Gastrocnemius medialis (tissue), 4 donors: ENCODE measurements around the gene GPS1. TPM values are rescaled to one million over a fixed set of nuclear protein-coding genes. Genes with fewer than 3 reads are reported as not detected.

Experiments
- ATAC-seq, 2 donors: fragments of 150-250 bp; one replicate each; pipeline ENCODE4 v1.9.1; 2016
- DNase-seq, 2 donors: peaks; one replicate each; pipeline ENCODE4 v3.0.0-alpha.2; 2019
- H3K27ac ChIP-seq, 4 donors: fragments of 200-600 bp; sonication (generic); 1 replicate in 1 of 4; 2 replicates in 3 of 4; pipeline ENCODE4 v1.5.1; 2016 to 2018; ENCODE audit warnings: mild to moderate bottlenecking in 2 of 4, moderate library complexity in 1 of 4
- H3K27me3 ChIP-seq, 3 donors: fragments of 200-600 bp; sonication (generic) in 2 of 3; 1 replicate in 1 of 3; 2 replicates in 2 of 3; pipeline versions ENCODE4 v1.5.1 to v1.6.0; 2016 to 2019; ENCODE audit warnings: mild to moderate bottlenecking in 1 of 3, moderate library complexity in 1 of 3
- H3K36me3 ChIP-seq, 2 donors: fragments of 200-600 bp; sonication (generic) in 1 of 2; one replicate each; pipeline ENCODE4 v1.5.1; 2017 to 2018
- H3K4me1 ChIP-seq, 2 donors: fragments of 200-600 bp; sonication (generic) in 1 of 2; one replicate each; pipeline ENCODE4 v1.5.1; 2016 to 2017; ENCODE audit warnings: mild to moderate bottlenecking in 2 of 2
- H3K4me3 ChIP-seq, 4 donors: fragments of 200-600 bp; sonication (generic) in 3 of 4; 1 replicate in 1 of 4; 2 replicates in 3 of 4; pipeline ENCODE4 v1.5.1; 2016 to 2019; ENCODE audit warnings: mild to moderate bottlenecking in 2 of 4
- H3K9me3 ChIP-seq, 3 donors: fragments of 200-600 bp; sonication (generic) in 2 of 3; 1 replicate in 1 of 3; 2 replicates in 2 of 3; pipeline ENCODE4 v1.5.1; 2016 to 2019
- POLR2A ChIP-seq, 2 donors: fragments of 450-650 bp; IDR thresholded peaks; one replicate each; pipeline ENCODE4 v1.6.1; 2017; ENCODE audit warnings: antibody characterized with exemption in 2 of 2, mild to moderate bottlenecking in 2 of 2, moderate library complexity in 2 of 2
- in situ Hi-C, 4 donors: fragments of 200-750 bp; cut with MboI; loops; one replicate each; pipeline versions ENCODE4 v1.15.0 to v1.8.0; 2017; ENCODE audit warnings: low sequenced_read_pairs in 4 of 4
- intact Hi-C: fragments of 100-400 bp; cut with DNase I; formaldehyde crosslinking; loops from one replicate; pipeline ENCODE4 v1.15.1; 2023; ENCODE audit warnings: low total_unique reads
- total RNA-seq, 4 donors: library from RNA; depleted of rRNA; stranded (reverse); fragments of >200 nt; gene quantifications; one replicate each; pipeline versions ENCODE4 v1.1.0 to v1.2.3, GENCODE V29; 2016
- TF ChIP-seq, protein P1 (sequence below), 5 experiments: fragments of 450-650 bp in 3 of 5; fragments of 200-600 bp in 2 of 5; sonication (generic) in 2 of 5; IDR thresholded peaks in 4 of 5; conservative IDR thresholded peaks in 1 of 5; 1 replicate in 4 of 5; 2 replicates in 1 of 5; pipeline ENCODE4 v1.5.1; 2016 to 2019; ENCODE audit warnings: antibody characterized with exemption in 5 of 5, mild to moderate bottlenecking in 3 of 5, moderate library complexity in 3 of 5

GPS1 gene
- total RNA-seq, 4 donors from 2014 or later: 119 to 174 (median 137) TPM

DNA sequence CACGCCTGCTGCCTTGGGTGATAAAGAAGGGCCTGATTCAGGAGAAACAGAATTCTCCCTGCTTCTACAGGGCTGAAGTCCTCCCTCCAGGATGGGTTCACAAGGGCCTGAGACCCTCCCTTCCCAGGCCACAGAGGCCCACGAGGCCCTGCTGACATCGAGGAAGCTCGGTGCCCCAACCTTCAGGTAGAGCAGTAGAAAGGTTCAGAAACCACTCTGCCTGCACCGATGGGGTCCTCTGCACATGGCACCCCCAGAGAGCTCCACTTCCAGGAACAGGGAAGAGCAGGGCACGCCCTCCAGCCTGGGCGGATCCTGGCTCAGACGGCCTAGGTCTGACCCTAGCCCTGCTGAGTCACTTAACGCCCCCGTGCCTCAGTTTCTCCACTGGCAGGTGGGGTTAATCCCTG lies 29.8 kb upstream of the GPS1 start:
- no peak for TF ChIP-seq POLR2A (IDR thresholded peaks at IDR 0.05)
- TF ChIP-seq, protein P1, sequence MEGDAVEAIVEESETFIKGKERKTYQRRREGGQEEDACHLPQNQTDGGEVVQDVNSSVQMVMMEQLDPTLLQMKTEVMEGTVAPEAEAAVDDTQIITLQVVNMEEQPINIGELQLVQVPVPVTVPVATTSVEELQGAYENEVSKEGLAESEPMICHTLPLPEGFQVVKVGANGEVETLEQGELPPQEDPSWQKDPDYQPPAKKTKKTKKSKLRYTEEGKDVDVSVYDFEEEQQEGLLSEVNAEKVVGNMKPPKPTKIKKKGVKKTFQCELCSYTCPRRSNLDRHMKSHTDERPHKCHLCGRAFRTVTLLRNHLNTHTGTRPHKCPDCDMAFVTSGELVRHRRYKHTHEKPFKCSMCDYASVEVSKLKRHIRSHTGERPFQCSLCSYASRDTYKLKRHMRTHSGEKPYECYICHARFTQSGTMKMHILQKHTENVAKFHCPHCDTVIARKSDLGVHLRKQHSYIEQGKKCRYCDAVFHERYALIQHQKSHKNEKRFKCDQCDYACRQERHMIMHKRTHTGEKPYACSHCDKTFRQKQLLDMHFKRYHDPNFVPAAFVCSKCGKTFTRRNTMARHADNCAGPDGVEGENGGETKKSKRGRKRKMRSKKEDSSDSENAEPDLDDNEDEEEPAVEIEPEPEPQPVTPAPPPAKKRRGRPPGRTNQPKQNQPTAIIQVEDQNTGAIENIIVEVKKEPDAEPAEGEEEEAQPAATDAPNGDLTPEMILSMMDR (IDR thresholded peaks at IDR 0.05 in 4 of 5, conservative IDR thresholded peaks at IDR 0.05 in 1 of 5): no peak
- peak overlapping the region; percentile 89 to 92 (median 92) for H3K4me3 ChIP-seq
- intact Hi-C loops: loop anchor here (1.0 kb wide), 1 partner anchor 63 kb away; no protein-coding TSS in a partner anchor
- H3K36me3 ChIP-seq: no peaks in the 10 kb centered on the region
- H3K27me3 ChIP-seq: no peaks in the 10 kb centered on the region
- ATAC-seq (no peak), DNase-seq (no peak)
- no peaks in the 10 kb centered on the region for H3K9me3 ChIP-seq
- in situ Hi-C loops: loop anchor here in 1 of 4 donors (5.0 kb wide), 1 partner anchor 60 kb away; the partner anchor contains the start of gene NOTUM
- H3K4me1 ChIP-seq: peaks cover 25 to 63% of the 10 kb centered on the region in 2 donors
- H3K27ac ChIP-seq: peak overlapping the region in 3 of 4 donors; percentile 79 to 86 (median 79)

DNA sequence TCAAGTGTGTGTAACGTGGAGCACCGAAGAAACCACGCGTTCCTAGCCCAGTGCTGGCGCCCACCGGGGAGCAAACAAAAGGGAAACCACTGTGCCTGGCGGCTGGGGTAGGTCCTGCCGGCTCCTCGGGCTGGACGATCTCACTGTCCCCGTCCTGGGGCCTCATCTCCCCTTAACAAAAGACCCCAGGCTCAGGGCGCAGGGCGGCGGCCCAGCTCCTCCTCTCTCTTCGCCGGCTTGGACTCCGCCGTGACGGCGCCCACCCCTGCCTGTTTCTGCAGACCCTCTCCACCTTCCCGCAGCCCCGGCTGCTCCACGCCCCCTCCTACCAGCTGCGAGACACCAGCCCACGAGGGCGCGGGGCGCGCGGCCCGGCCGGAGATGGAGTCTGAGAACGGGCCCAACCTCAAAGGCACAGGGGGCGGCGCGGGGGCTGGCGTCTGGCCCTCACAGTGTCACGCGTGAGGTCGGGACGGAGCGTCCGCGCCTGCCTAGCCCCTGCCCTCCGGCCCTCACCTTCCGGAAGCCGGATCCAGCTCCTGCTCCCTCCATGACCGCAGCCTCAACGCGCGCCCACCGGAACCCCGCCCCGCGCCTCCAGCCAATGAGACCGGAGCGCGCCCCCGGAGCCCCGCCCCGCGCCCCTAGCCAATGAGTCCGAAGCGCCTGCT lies 29.3 kb upstream of the GPS1 start, which contains the start of gene CENPX:
Gene CENPX, minus strand, starts transcription at position 569 of the 671 bp plus-strand sequence. Its CDS starts 17 bp downstream, at position 552.
- DNase-seq (no peak), ATAC-seq (no peak)
- Histone ChIP-seq H3K4me1 (peaks cover 25 to 60% of the 10 kb centered on the region in 2 donors), H3K36me3 (no peaks in the 10 kb centered on the region), H3K27ac (peak within 1 kb of the TSS; percentile 78 to 86 (median 79)), H3K9me3 (no peaks in the 10 kb centered on the region), H3K4me3 (peak within 1 kb of the TSS; percentile 89 to 92 (median 92)), H3K27me3 (no peaks in the 10 kb centered on the region)
- TF ChIP-seq, protein P1 (IDR thresholded peaks at IDR 0.05 in 4 of 5, conservative IDR thresholded peaks at IDR 0.05 in 1 of 5): no peak
- peak; percentile 55 to 82 for TF ChIP-seq POLR2A (IDR thresholded peaks at IDR 0.05)
- in situ Hi-C loops: loop anchor here in 1 of 4 donors (5.0 kb wide), 1 partner anchor 60 kb away; the partner anchor contains the start of gene NOTUM
- intact Hi-C loops: no loop called here

DNA sequence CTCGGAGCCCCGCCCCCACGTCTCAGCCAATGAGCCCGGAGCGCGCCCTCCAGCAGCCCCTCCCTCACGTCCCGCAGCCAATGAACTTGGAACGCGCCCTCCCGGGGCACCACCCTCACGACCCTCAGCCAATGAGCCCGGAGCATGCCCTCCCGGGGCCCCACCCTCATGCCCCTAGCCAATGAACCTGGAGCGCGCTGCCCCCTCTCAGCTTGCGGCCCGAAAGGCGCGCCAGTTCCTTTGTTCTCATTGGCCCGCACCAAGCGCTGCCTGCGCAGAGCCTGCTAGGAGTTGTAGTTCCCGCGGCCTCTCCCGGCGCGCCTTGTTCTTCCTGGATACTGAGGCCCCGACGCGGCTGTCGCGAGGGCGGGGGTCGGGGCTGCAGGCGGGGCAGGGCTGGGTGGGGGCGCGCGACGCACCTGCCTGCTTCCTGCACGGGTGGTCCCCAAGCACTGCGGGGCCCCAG lies 28.7 kb upstream of the GPS1 start, which contains the start of gene LRRC45:
Gene LRRC45, plus strand, starts transcription at position 325 of the 466 bp plus-strand sequence. CDS start 339 bp downstream, outside the sequence.
- no peak for TF ChIP-seq POLR2A (IDR thresholded peaks at IDR 0.05)
- TF ChIP-seq, protein P1 (IDR thresholded peaks at IDR 0.05 in 4 of 5, conservative IDR thresholded peaks at IDR 0.05 in 1 of 5): no peak
- H3K9me3 ChIP-seq: no peaks in the 10 kb centered on the region
- H3K4me1 ChIP-seq: peaks cover 25 to 54% of the 10 kb centered on the region in 2 donors
- ATAC-seq: peak; percentile 86 to 91
- no peaks in the 10 kb centered on the region for H3K27me3 ChIP-seq
- in situ Hi-C loops: loop anchor here in 1 of 4 donors (5.0 kb wide), 1 partner anchor 61 kb away; the partner anchor contains the start of gene NOTUM
- intact Hi-C loops: loop anchor here (1.0 kb wide), 3 partner anchors 14 to 163 kb away; partner anchors contain the start of genes ASPSCR1, DCXR and P4HB
- peak within 1 kb of the TSS; percentile 89 to 92 (median 92) for H3K4me3 ChIP-seq
- peak; percentile 100 for DNase-seq
- H3K36me3 ChIP-seq: no peaks in the 10 kb centered on the region
- H3K27ac ChIP-seq: peak within 1 kb of the TSS; percentile 78 to 86 (median 79)

DNA sequence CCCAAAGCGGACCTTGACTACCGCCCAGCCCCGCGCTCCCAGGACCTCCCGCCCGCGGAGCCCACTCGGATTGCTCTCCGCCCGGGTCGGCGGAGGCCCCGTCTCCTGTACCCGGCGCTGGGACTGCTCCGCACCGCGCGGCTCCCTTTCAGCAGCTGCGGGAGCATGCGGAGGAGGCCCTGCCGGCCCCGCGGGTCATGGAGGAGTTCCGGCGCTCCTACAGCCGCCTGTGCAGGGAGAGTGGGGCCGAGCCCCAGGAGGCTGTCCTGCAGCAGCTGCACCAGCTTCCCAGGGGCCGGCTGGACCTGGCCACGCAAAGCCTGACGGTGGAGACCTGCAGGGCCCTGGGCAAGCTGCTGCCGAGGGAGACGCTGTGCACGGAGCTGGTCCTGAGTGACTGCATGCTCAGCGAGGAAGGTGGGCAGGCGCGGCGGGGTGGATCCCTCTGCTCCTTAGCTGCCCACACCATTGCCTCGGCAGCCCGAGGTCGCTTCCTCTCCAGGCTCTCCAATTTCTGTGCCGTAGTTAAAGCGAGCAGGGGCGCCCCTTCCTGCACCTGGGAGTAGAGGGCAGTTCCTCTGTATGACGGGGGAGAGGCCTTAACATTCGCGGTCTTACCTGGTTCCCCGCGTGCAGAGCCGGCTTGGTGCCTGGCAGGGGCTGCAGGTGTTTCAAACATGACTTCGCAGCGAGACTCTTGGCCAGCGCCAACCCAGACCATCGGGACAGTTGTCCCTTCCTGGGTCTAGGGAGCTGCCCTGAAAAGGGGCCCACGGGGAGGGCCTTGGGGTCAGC lies 28.1 kb upstream of the GPS1 start:
- Histone ChIP-seq H3K27me3 (no peaks in the 10 kb centered on the region), H3K4me1 (peaks cover 25 to 48% of the 10 kb centered on the region in 2 donors), H3K4me3 (peak overlapping the region; percentile 76 to 92 (median 84)), H3K36me3 (no peaks in the 10 kb centered on the region), H3K27ac (peak overlapping the region; percentile 19 to 56 (median 30)), H3K9me3 (no peaks in the 10 kb centered on the region)
- in situ Hi-C loops (loop anchor here in 1 of 4 donors (5.0 kb wide), 1 partner anchor 61 kb away; the partner anchor contains the start of gene NOTUM), intact Hi-C loops (loop anchor here (1.0 kb wide), 3 partner anchors 14 to 163 kb away; partner anchors contain the start of genes ASPSCR1, DCXR and P4HB)
- TF ChIP-seq, protein P1 (IDR thresholded peaks at IDR 0.05 in 4 of 5, conservative IDR thresholded peaks at IDR 0.05 in 1 of 5): no peak
- no peak for TF ChIP-seq POLR2A (IDR thresholded peaks at IDR 0.05)
- ATAC-seq (peak in 1 of 2 donors; percentile 4), DNase-seq (no peak)
